Natural killer cell (primary cell): ENCODE data around the gene NFIC. TPM values are rescaled to one million over a fixed set of nuclear protein-coding genes. Genes with fewer than 3 reads are reported as not detected.

Experiments
- ATAC-seq, 3 donors: fragments of 150-1000 bp in 2 of 3; fragments of 200-7000 bp in 1 of 3; cut with Tn5 transposase; 1 replicate in 1 of 3; 2 replicates in 2 of 3; pipeline ENCODE4 v1.10.0; 2021; ENCODE audit warnings: mild to moderate bottlenecking in 2 of 3, moderate library complexity in 2 of 3
- DNase-seq, 2 donors: peaks; one replicate each; pipeline versions ENCODE4 v3.0.0 to v3.0.0-alpha.2; 2013 to 2021; ENCODE audit warnings: mixed read lengths in 1 of 2
- H3K27ac ChIP-seq: one replicate; pipeline ENCODE4 v1.5.1; 2013; ENCODE audit warnings: mild to moderate bottlenecking, low read length
- H3K27me3 ChIP-seq: one replicate; pipeline ENCODE4 v1.6.1; 2013; ENCODE audit warnings: low read length; ENCODE audit not compliant: control insufficient read depth, insufficient read depth
- H3K36me3 ChIP-seq: one replicate; pipeline ENCODE4 v1.6.1; 2013; ENCODE audit warnings: low read length; ENCODE audit not compliant: control insufficient read depth, insufficient read depth
- H3K4me1 ChIP-seq: one replicate; pipeline ENCODE4 v1.6.1; 2013; ENCODE audit warnings: low read length; ENCODE audit not compliant: control insufficient read depth, insufficient read depth
- H3K4me3 ChIP-seq: one replicate; pipeline ENCODE4 v1.5.1; 2013; ENCODE audit warnings: low read length
- H3K9me3 ChIP-seq: one replicate; pipeline ENCODE4 v1.6.1; 2013; ENCODE audit warnings: low read length; ENCODE audit not compliant: control insufficient read depth, insufficient read depth
- H3K27ac Mint-ChIP-seq, 2 donors: one replicate each; pipeline ENCODE4 v1.8.0; 2022; ENCODE audit warnings: mild to moderate bottlenecking in 2 of 2, mixed read lengths in 2 of 2, moderate library complexity in 1 of 2
- H3K27me3 Mint-ChIP-seq, 2 donors: one replicate each; pipeline ENCODE4 v1.8.0; 2022; ENCODE audit warnings: low read depth in 2 of 2, mixed read lengths in 2 of 2
- H3K36me3 Mint-ChIP-seq: one replicate; pipeline ENCODE4 v1.8.0; 2022; ENCODE audit warnings: mixed read lengths
- H3K4me1 Mint-ChIP-seq, 2 donors: one replicate each; pipeline ENCODE4 v1.8.0; 2022; ENCODE audit warnings: mixed read lengths in 2 of 2
- H3K4me3 Mint-ChIP-seq: one replicate; pipeline ENCODE4 v1.8.0; 2022; ENCODE audit warnings: mild to moderate bottlenecking, moderate library complexity, mixed read lengths
- H3K9me3 Mint-ChIP-seq, 2 donors: one replicate each; pipeline ENCODE4 v1.8.0; 2022; ENCODE audit warnings: mixed read lengths in 2 of 2
- CTCF ChIP-seq: fragments of 200-600 bp; IDR thresholded peaks from one replicate; pipeline ENCODE4 v1.8.0; 2022; ENCODE audit warnings: antibody characterized with exemption
- WGBS: methylation state at CpG from one replicate; pipeline ENCODE4 v1.1.7; 2013; ENCODE audit warnings: missing lambda C conversion rate; ENCODE audit not compliant: insufficient coverage; 5-methylcytosine and 5-hydroxymethylcytosine counted together
- intact Hi-C: fragments of 100-400 bp; cut with micrococcal nuclease; formaldehyde crosslinking; loops from one replicate; pipeline ENCODE4 v1.14.2; 2022
- total RNA-seq, 4 donors: library from RNA; stranded (reverse); fragments of 120-200 nt in 1 of 4; gene quantifications; one replicate each; pipeline versions ENCODE4 v1.2.3 to v1.2.4, GENCODE V29; 2013 to 2022

Gene NFIC
- total RNA-seq, 3 donors from 2014 or later (not counting 1 experiment from before 2014, with no cell fraction given) = 18.5 to 22.2 (median 20.6) TPM

- H3K27me3 Mint-ChIP-seq = no peaks in the 10 kb centered on the region
- WGBS = 94% methylated on average over 14 of the region's 14 CpGs
These were observed 75.6 kb downstream of the NFIC start for GRCh38 chr19:3441986-3442329.

GRCh38 chr19:3442487-3443071 lies 76.2 kb downstream of the NFIC start:
- Mint-ChIP-seq H3K9me3 (no peaks in the 10 kb centered on the region), H3K27ac (no peak overlapping the region), H3K36me3 (no peaks in the 10 kb centered on the region), H3K4me1 (peaks cover 11 to 12% of the 10 kb centered on the region in 2 donors), H3K27me3 (no peaks in the 10 kb centered on the region), H3K4me3 (no peak overlapping the region)
- Histone ChIP-seq H3K27me3 (no peaks in the 10 kb centered on the region), H3K4me3 (no peak overlapping the region), H3K4me1 (no peaks in the 10 kb centered on the region), H3K27ac (no peak overlapping the region), H3K36me3 (no peaks in the 10 kb centered on the region), H3K9me3 (no peaks in the 10 kb centered on the region)
- TF ChIP-seq CTCF = no peak
- ATAC-seq (no peak), DNase-seq (no peak)
- WGBS = 85% methylated on average over 15 of the region's 15 CpGs
- intact Hi-C loops = no loop called here

More at GRCh38 chr19:3441986-3442329, 75.6 kb downstream of the NFIC start:
- TF ChIP-seq CTCF = no peak
- Mint-ChIP-seq H3K4me3 (no peak overlapping the region), H3K36me3 (no peaks in the 10 kb centered on the region), H3K4me1 (peaks cover 11 to 12% of the 10 kb centered on the region in 2 donors), H3K9me3 (no peaks in the 10 kb centered on the region), H3K27ac (no peak overlapping the region)
- H3K4me3 ChIP-seq = no peak overlapping the region
- no peaks in the 10 kb centered on the region for H3K9me3 ChIP-seq
- H3K27ac ChIP-seq = no peak overlapping the region
- no peaks in the 10 kb centered on the region for H3K36me3 ChIP-seq
- intact Hi-C loops = no loop called here
- H3K27me3 ChIP-seq = no peaks in the 10 kb centered on the region
- ATAC-seq (no peak), DNase-seq (no peak)
- no peaks in the 10 kb centered on the region for H3K4me1 ChIP-seq

- H3K27ac Mint-ChIP-seq = peak overlapping the region; percentile 50 to 78
- H3K36me3 Mint-ChIP-seq = no peaks in the 10 kb centered on the region
- no peaks in the 10 kb centered on the region for H3K27me3 Mint-ChIP-seq
- Histone ChIP-seq H3K4me1 (no peaks in the 10 kb centered on the region), H3K27me3 (no peaks in the 10 kb centered on the region), H3K36me3 (peaks cover 3% of the 10 kb centered on the region), H3K9me3 (no peaks in the 10 kb centered on the region), H3K4me3 (no peak overlapping the region), H3K27ac (no peak overlapping the region)
- peaks cover 11 to 12% of the 10 kb centered on the region in 2 donors for H3K4me1 Mint-ChIP-seq
- intact Hi-C loops = no loop called here
- H3K9me3 Mint-ChIP-seq = no peaks in the 10 kb centered on the region
- no peak for DNase-seq
- peak overlapping the region; percentile 77 for H3K4me3 Mint-ChIP-seq
- no peak for TF ChIP-seq CTCF
- peak in 2 of 3 donors; percentile 53 to 57 for ATAC-seq
- WGBS = 57% methylated on average over 33 of the region's 33 CpGs
These were observed 77.7 kb downstream of the NFIC start for GRCh38 chr19:3443840-3444694.
